Measurements from ENCODE around the gene QRFP. TPM values are rescaled to one million over a fixed set of nuclear protein-coding genes. Genes with fewer than 3 reads are reported as not detected.
"Not testable (repeated sequence)": the region's sequence is repeated elsewhere in the genome, so short reads cannot be mapped to it uniquely, and the experiment has no call there.

Gene QRFP
- total RNA-seq, 2 donors from 2014 or later, result not detected

GRCh38 chr9:130913599-130914416, 17.2 kb upstream of the QRFP start:
- no peaks in the 10 kb centered on the region for H3K36me3 ChIP-seq
- H3K27me3 ChIP-seq, result no peaks in the 10 kb centered on the region
- H3K9me3 ChIP-seq, result no peaks in the 10 kb centered on the region
- H3K4me3 ChIP-seq, result peak overlapping the region in 1 of 2 donors; percentile 4
- no peak for TF ChIP-seq CTCF (IDR thresholded peaks at IDR 0.05)
- no peak for DNase-seq (ENCODE audit: low spot score)
- H3K27ac ChIP-seq, result no peak overlapping the region
- no peaks in the 10 kb centered on the region for H3K4me1 ChIP-seq

GRCh38 chr9:130912932-130913598, 16.5 kb upstream of the QRFP start:
- peak overlapping the region in 1 of 2 donors; percentile 4 for H3K4me3 ChIP-seq

GRCh38 chr9:130911254-130912049, 14.8 kb upstream of the QRFP start:
- no peaks in the 10 kb centered on the region for H3K9me3 ChIP-seq
- H3K36me3 ChIP-seq, result no peaks in the 10 kb centered on the region
- H3K4me1 ChIP-seq, result no peaks in the 10 kb centered on the region
- no peak overlapping the region for H3K4me3 ChIP-seq
- no peak for TF ChIP-seq CTCF (IDR thresholded peaks at IDR 0.05)
- no peak for DNase-seq (ENCODE audit: low spot score)
- H3K27ac ChIP-seq, result no peak overlapping the region
- no peaks in the 10 kb centered on the region for H3K27me3 ChIP-seq

More at GRCh38 chr9:130912932-130913598, 16.5 kb upstream of the QRFP start:
- Histone ChIP-seq H3K27ac (no peak overlapping the region), H3K9me3 (no peaks in the 10 kb centered on the region), H3K36me3 (no peaks in the 10 kb centered on the region), H3K4me1 (no peaks in the 10 kb centered on the region), H3K27me3 (no peaks in the 10 kb centered on the region)
- no peak for TF ChIP-seq CTCF (IDR thresholded peaks at IDR 0.05)
- peak; percentile 75 for DNase-seq (ENCODE audit: low spot score)

- H3K27ac ChIP-seq; H3K4me1 ChIP-seq; H3K9me3 ChIP-seq; H3K36me3 ChIP-seq; H3K4me3 ChIP-seq; H3K27me3 ChIP-seq; DNase-seq (ENCODE audit: low spot score): not testable (repeated sequence)
Observed at GRCh38 chr9:130910670-130911069, 14.1 kb upstream of the QRFP start.

- not testable (repeated sequence) for H3K27ac ChIP-seq; H3K27me3 ChIP-seq; H3K4me1 ChIP-seq; H3K36me3 ChIP-seq; H3K9me3 ChIP-seq; DNase-seq (ENCODE audit: low spot score); H3K4me3 ChIP-seq
Observed at GRCh38 chr9:130910041-130910440, 13.4 kb upstream of the QRFP start.

- Histone ChIP-seq H3K9me3 (no peaks in the 10 kb centered on the region), H3K27me3 (no peaks in the 10 kb centered on the region), H3K4me1 (no peaks in the 10 kb centered on the region), H3K36me3 (no peaks in the 10 kb centered on the region), H3K4me3 (no peak overlapping the region), H3K27ac (no peak overlapping the region)
- DNase-seq (ENCODE audit: low spot score), result no peak
- no peak for TF ChIP-seq CTCF (IDR thresholded peaks at IDR 0.05)
Observed at GRCh38 chr9:130908878-130909355, 12.3 kb upstream of the QRFP start.

Measured in right atrium auricular region (tissue), 2 donors.